Measurements from ENCODE around the gene OBP2A.

The OBP2A gene

DNA sequence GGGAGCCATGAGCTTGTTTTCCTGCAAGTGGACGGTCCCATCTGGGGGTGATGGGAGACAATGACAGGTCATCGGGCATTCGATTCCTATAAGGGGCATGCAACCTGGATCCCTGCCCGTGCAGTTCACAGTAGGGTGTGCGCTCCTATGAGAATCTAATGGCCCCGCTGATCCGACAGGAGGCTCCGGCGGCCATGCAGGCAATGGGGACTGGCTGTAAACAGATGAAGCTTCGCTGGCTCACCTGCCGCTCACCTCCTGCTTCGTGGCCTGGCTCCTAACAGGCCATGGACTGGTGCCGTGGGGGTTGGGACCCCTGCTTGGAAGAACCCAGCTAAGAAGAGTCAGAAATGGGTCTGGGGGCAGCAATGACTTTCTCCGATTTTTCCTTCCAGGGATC is 36.6 kb downstream of the OBP2A start:
- no peak for DNase-seq (ENCODE audit: low read depth in 1 of 2, low spot score in 1 of 2)
- no peak for TF ChIP-seq JUND (IDR thresholded peaks at IDR 0.05; ENCODE audit: low read depth)
- in situ Hi-C loops (cut with HindIII; ENCODE audit: low pct_unique_long_range_greater_than_20kb, low sequenced_read_pairs), result no loop called here

GRCh38 chr9:135582966-135583687 is 37.2 kb downstream of the OBP2A start:
- no peak for TF ChIP-seq JUND (IDR thresholded peaks at IDR 0.05; ENCODE audit: low read depth)
- DNase-seq (ENCODE audit: low read depth in 1 of 2, low spot score in 1 of 2), result no peak
- in situ Hi-C loops (cut with HindIII; ENCODE audit: low pct_unique_long_range_greater_than_20kb, low sequenced_read_pairs), result no loop called here

- no peak for TF ChIP-seq JUND (IDR thresholded peaks at IDR 0.05; ENCODE audit: low read depth)
- no peak for DNase-seq (ENCODE audit: low read depth in 1 of 2, low spot score in 1 of 2)
- in situ Hi-C loops (cut with HindIII; ENCODE audit: low pct_unique_long_range_greater_than_20kb, low sequenced_read_pairs), result no loop called here
These were observed 37.7 kb downstream of the OBP2A start for GRCh38 chr9:135583688-135584011.

DNA sequence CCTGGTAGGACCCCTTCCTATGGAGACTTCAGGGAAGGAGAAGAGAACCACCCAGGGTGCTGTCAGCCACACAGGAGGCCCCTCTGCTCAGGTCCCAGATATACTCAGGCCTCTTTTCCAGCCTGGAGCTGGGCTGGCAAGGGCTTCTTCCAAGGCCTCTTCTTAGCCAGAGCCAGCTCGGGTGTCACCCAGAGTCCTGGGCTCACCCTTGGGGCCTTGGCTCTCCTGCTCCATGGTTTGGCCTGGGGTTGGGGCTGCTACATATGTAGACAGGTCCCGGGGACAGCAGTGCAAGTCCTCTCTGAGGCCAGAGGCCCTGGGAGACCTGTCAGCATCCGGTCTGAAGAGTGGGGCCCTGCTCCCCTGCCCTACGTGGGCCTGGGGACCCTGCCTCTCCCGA is 38.4 kb downstream of the OBP2A start:
- TF ChIP-seq JUND (IDR thresholded peaks at IDR 0.05; ENCODE audit: low read depth), result no peak
- DNase-seq (ENCODE audit: low read depth in 1 of 2, low spot score in 1 of 2), result no peak
- in situ Hi-C loops (cut with HindIII; ENCODE audit: low pct_unique_long_range_greater_than_20kb, low sequenced_read_pairs), result no loop called here

DNA sequence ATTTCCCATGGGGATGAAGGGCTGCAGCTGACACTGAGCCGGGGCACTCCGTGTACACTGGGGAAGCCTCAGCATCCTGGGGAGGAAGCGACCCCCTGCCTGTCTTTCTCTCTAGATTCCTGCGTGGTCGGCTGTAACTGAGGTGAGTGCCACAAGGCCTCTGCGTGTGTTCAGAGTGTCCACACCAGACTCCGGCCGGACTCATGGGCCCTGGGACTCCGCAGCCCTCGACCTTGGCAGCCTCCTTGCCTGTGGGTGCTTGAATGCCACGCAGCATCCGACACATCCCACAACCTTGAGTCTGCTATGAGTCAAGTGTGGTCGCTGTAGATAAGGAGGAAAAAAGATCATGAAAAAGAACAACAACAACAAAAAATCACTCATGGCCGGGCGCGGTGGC is 39.0 kb downstream of the OBP2A start:
- TF ChIP-seq JUND (IDR thresholded peaks at IDR 0.05; ENCODE audit: low read depth), result no peak
- DNase-seq (ENCODE audit: low read depth in 1 of 2, low spot score in 1 of 2), result no peak
- in situ Hi-C loops (cut with HindIII; ENCODE audit: low pct_unique_long_range_greater_than_20kb, low sequenced_read_pairs), result no loop called here

DNA sequence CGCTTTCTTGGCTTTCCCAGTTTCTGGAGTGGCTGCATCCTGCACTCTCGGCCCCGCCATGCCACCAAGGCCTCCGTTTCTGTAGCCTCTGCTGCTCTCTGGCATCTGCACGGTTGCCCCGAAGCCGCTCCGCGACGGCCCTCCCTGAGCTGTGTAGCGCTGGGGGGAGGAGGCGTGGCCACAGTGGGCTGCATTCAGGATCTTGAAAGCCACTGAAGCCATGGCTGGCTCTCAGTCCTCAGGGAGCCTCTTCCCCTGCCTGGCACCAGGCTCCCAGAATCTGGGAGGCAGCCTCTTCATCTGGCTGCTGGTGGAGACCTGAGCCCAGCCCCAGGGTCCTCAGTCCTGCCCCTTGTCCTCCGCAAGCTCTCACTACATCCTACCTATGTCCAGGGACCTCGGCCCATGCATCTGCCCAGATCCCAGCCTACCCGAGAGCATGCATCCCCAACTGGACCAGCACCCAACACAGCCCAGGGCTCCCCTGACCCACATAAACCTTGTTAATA is 40.7 kb downstream of the OBP2A start:
- TF ChIP-seq JUND (IDR thresholded peaks at IDR 0.05; ENCODE audit: low read depth), result no peak
- no peak for DNase-seq (ENCODE audit: low read depth in 1 of 2, low spot score in 1 of 2)
- in situ Hi-C loops (cut with HindIII; ENCODE audit: low pct_unique_long_range_greater_than_20kb, low sequenced_read_pairs), result no loop called here

DNA sequence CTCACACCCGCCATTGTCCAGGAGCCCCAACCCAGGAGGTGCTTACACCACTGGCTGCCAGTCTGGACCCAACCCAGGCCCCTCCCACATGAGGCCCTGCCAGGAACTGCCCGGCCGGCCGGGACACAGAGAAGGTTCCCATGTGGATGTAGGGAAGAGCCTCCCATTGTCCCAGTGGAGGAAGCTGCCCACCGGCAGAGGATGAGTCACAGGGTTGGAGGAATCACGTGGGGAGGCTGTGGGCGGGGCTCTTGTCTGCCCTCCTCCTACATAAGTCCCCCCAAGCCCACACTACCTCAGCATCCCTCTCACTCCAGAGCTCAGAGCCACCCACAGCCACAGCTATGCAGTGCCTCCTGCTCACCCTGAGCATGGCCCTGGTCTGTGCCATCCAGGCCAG is 41.7 kb downstream of the OBP2A start:
- in situ Hi-C loops (cut with HindIII; ENCODE audit: low pct_unique_long_range_greater_than_20kb, low sequenced_read_pairs), result no loop called here
- DNase-seq (ENCODE audit: low read depth in 1 of 2, low spot score in 1 of 2), result no peak
- no peak for TF ChIP-seq JUND (IDR thresholded peaks at IDR 0.05; ENCODE audit: low read depth)

GRCh38 chr9:135588371-135588770 is 42.4 kb downstream of the OBP2A start:
- no peak for TF ChIP-seq JUND (IDR thresholded peaks at IDR 0.05; ENCODE audit: low read depth)
- in situ Hi-C loops (cut with HindIII; ENCODE audit: low pct_unique_long_range_greater_than_20kb, low sequenced_read_pairs), result no loop called here
- no peak for DNase-seq (ENCODE audit: low read depth in 1 of 2, low spot score in 1 of 2)

- in situ Hi-C loops (cut with HindIII; ENCODE audit: low pct_unique_long_range_greater_than_20kb, low sequenced_read_pairs), result no loop called here
- no peak for TF ChIP-seq JUND (IDR thresholded peaks at IDR 0.05; ENCODE audit: low read depth)
- DNase-seq (ENCODE audit: low read depth in 1 of 2, low spot score in 1 of 2), result no peak
These were observed 43.1 kb downstream of the OBP2A start for GRCh38 chr9:135588886-135589595.

DNA sequence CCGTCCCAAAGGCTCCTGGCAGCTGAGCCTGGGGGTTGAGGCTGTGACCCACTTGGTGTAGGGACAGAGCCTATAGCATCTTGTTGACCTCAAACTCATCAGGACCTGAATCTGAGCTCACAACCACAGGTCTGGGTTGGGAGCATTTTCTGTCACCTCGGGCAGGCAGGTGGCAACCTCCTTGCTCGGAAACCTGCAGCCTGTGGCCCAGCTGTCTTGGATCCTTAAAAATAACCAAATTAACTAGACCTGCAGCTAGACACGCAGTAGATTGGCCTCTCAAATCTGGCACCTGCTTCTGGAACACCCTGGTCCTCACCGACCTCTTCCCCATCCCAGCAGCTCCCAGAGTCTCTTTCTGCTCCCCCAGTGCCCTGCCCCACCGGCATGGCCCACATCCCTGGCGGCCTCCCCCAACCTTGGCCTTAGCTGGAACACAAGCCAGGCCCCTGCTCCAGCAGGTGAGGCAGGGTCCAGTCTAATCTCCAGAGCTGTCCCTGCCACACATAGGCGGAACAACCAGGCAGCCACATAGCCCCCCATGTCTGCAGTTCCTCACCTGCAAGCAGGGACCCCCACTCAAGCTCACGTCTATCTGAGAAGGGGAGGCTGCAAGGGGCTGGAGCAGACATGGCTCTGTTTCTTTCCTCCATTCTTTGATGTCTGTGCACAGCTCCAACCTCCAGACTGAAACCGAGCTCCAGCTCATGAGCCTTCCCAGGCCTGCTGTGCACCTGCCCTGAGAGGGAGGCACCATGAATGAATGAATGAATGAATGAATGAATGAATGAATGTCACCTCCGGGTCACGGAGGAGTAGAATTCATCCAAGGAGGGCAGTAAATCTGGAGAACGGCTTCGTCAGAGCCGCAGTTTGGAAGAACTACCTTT is 43.9 kb downstream of the OBP2A start:
- no peak for DNase-seq (ENCODE audit: low read depth in 1 of 2, low spot score in 1 of 2)
- in situ Hi-C loops (cut with HindIII; ENCODE audit: low pct_unique_long_range_greater_than_20kb, low sequenced_read_pairs), result no loop called here
- no peak for TF ChIP-seq JUND (IDR thresholded peaks at IDR 0.05; ENCODE audit: low read depth)

- in situ Hi-C loops (cut with HindIII; ENCODE audit: low pct_unique_long_range_greater_than_20kb, low sequenced_read_pairs), result no loop called here
- TF ChIP-seq JUND (IDR thresholded peaks at IDR 0.05; ENCODE audit: low read depth), result no peak
- no peak for DNase-seq (ENCODE audit: low read depth in 1 of 2, low spot score in 1 of 2)
These were observed 44.7 kb downstream of the OBP2A start for GRCh38 chr9:135590486-135591079.

DNA sequence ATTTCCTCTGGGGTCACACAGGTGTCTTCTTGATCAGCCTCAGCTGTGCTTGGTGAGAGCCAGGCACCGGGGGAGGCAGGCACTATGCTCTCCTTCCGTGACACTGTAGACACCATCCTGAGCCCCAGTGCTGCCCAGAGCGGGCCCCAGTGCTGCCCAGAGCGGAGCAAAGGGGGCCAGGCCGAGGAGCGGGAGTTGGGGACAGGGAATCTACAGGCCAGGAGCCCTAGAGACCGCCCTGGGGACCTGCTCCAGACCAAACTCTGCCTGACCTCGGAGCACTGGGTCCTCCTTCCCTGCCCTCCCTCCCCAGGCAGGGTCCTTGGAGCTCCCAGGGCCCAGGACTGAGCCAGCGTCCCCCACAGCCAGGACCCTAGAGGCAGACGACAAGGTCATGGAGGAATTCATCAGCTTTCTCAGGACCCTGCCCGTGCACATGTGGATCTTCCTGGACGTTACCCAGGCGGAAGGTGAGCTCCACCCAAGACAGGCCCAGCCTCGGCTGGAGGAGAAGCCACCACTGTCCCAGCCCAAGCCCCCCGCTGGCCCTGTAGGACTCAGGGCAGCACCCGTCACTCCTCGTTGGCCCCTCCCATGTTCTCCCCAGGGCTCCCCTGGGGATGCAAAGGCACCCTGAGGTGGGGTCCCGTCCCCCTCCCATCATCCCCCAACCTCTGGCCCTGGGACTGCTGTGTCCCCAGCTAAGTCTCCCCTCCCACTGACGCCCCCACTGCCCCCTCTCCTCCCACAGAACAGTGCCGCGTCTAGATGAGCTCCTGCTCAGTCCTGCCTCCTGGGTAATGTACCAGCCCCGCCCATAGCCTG is 45.8 kb downstream of the OBP2A start:
- no peak for DNase-seq (ENCODE audit: low read depth in 1 of 2, low spot score in 1 of 2)
- in situ Hi-C loops (cut with HindIII; ENCODE audit: low pct_unique_long_range_greater_than_20kb, low sequenced_read_pairs), result no loop called here
- no peak for TF ChIP-seq JUND (IDR thresholded peaks at IDR 0.05; ENCODE audit: low read depth)
